BLaER1 treated with 17β-estradiol and CSF1 and Interleukin-3, amounts not matched to agents 10 nM and 100 nM (cell line): ENCODE results near the gene TTF1.
A peak's percentile ranks its signal among the peaks of the same experiment; 100 is the strongest.

ENCODE experiments used
- H3K27ac ChIP-seq, 11 experiments: shearing (Covaris generic); formaldehyde crosslinking; 2 replicates each; pipeline ENCODE4 v1.8.1; 2022
- H3K27me3 ChIP-seq, 11 experiments: shearing (Covaris generic); formaldehyde crosslinking; 2 replicates each; pipeline ENCODE4 v1.8.1; 2022
- H3K36me3 ChIP-seq, 11 experiments: shearing (Covaris generic); formaldehyde crosslinking; 2 replicates each; pipeline ENCODE4 v1.8.1; 2022
- H3K4me1 ChIP-seq, 10 experiments: shearing (Covaris generic); formaldehyde crosslinking; 2 replicates each; pipeline ENCODE4 v1.8.1; 2022
- H3K4me2 ChIP-seq, 11 experiments: shearing (Covaris generic); formaldehyde crosslinking; 2 replicates each; pipeline ENCODE4 v1.8.1; 2022
- H3K4me3 ChIP-seq, 10 experiments: shearing (Covaris generic); formaldehyde crosslinking; 2 replicates each; pipeline ENCODE4 v1.8.1; 2022
- H3K9ac ChIP-seq, 11 experiments: shearing (Covaris generic); formaldehyde crosslinking; 2 replicates each; pipeline ENCODE4 v1.8.1; 2022
- H3K9me3 ChIP-seq, 11 experiments: shearing (Covaris generic); formaldehyde crosslinking; replicated peaks in 1 of 11; 2 replicates each; pipeline ENCODE4 v1.8.1; 2022
- H4K20me1 ChIP-seq, 11 experiments: shearing (Covaris generic); formaldehyde crosslinking; 2 replicates each; pipeline ENCODE4 v1.8.1; 2022
- Cebpa-rat ChIP-seq, 11 experiments: shearing (Covaris generic); IDR thresholded peaks; 2 replicates each; pipeline ENCODE4 v1.8.1; 2022

TTF1 gene

DNA sequence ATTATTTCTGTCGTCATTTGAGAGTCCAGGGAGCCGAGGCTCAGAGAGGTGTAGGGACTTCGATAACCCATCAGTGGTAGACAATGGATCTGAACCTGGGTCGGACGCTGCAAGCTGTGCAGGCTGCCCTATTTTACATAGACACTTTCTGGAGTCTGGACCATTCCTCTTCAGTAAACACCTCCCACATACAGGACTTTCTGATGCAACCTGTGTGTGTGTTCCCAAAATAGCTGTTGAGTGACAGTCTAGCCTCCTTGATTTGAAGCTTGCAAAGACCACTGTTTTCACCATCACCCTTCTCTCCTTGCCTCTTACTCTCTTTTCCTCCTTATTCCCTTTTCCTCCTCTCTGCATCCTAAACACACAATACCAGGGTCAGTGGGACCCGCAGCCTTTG, 34.1 kb upstream of the TTF1 start:
- no peak overlapping the region for H3K4me3 ChIP-seq
- H3K27me3 ChIP-seq, result no peaks in the 10 kb centered on the region
- H3K9me3 ChIP-seq, result no peaks in the 10 kb centered on the region
- TF ChIP-seq Cebpa-rat (IDR thresholded peaks at IDR 0.05), result no peak
- no peaks in the 10 kb centered on the region for H3K36me3 ChIP-seq
- no peak overlapping the region for H3K9ac ChIP-seq
- no peaks in the 10 kb centered on the region for H4K20me1 ChIP-seq
- no peak overlapping the region for H3K27ac ChIP-seq
- peaks cover 0 to 5% (median 0%) of the 10 kb centered on the region in 10 experiments; a peak in 3 of 20 replicates for H3K4me1 ChIP-seq
- H3K4me2 ChIP-seq, result no peak overlapping the region

DNA sequence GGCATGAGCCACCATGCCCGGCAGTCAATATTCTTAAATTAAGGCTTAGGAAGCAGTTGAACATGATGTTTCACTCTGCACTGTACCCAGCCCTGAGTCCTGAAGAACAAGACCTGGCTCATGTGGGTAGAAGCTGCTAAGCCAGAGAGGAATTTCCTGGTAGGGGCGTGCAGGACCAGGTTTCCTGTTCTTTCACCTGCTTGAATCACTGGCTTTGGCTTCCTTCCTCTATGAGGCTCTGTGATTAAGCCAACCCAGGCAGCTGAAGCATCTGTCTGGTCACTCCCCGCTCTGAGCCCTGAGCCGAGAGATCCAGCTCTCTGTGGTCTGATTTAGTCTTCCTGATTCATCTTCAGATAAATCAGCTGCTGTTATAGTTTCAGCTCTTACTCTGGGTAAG, 32.5 kb upstream of the TTF1 start:
- Histone ChIP-seq H3K36me3 (no peaks in the 10 kb centered on the region), H3K9ac (no peak overlapping the region), H3K4me2 (no peak overlapping the region), H3K4me1 (peaks cover 0 to 5% (median 0%) of the 10 kb centered on the region in 10 experiments; a peak in 3 of 20 replicates), H3K4me3 (no peak overlapping the region), H4K20me1 (no peaks in the 10 kb centered on the region), H3K27me3 (no peaks in the 10 kb centered on the region), H3K27ac (no peak overlapping the region), H3K9me3 (no peaks in the 10 kb centered on the region)
- TF ChIP-seq Cebpa-rat (IDR thresholded peaks at IDR 0.05), result no peak

DNA sequence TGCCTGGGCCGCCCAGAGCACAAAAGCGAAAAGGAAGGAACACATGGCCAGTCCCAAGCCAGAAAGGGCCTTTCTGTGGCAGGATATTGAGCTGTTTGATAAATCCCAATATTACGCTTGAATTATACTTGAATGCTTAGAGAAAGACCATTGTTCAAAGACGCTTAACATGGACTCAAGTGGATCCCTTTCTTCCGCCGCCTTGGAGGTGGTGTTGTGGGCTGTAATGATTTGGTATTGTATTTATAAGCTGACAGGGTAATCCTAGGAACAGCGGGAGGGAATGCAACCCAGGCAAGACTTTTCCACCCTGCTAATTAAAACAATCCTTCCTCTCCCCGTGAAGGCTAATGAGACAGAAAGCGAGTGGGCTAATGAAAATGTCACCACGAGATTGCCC, 28.2 kb upstream of the TTF1 start:
- TF ChIP-seq Cebpa-rat (IDR thresholded peaks at IDR 0.05), result no peak
- H3K4me1 ChIP-seq, result peaks cover 11 to 29% (median 17%) of the 10 kb centered on the region in 10 experiments; a peak in 19 of 20 replicates
- H3K9ac ChIP-seq, result no peak overlapping the region
- H3K4me2 ChIP-seq, result no peak overlapping the region
- peaks cover 0 to 11% (median 0%) of the 10 kb centered on the region in 11 experiments; a peak in 1 of 22 replicates for H3K9me3 ChIP-seq
- no peak overlapping the region for H3K27ac ChIP-seq
- no peak overlapping the region for H3K4me3 ChIP-seq
- no peaks in the 10 kb centered on the region for H3K36me3 ChIP-seq
- H3K27me3 ChIP-seq, result no peaks in the 10 kb centered on the region
- no peaks in the 10 kb centered on the region for H4K20me1 ChIP-seq

DNA sequence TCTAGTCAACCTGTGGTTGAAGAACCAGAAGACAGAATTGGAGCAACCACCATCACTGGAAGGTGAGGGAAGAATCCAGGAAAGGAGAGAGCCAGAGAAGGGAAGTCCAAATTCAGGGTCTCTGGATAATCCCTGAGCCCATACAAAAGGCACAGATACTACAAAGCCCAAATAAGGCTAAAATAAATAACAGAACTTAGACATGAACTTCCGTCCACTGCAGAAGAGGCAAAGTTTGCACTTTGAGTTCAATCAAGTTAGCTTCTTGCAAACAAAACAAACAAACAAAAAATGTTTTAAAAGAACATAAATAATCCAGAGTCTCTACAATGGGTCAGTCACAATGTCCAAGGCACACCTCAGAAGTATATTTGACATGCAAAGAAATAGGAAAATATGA, 24.4 kb upstream of the TTF1 start:
- Histone ChIP-seq H3K4me2 (peak overlapping the region; percentile 24 to 81 (median 58); a peak in 21 of 22 replicates), H4K20me1 (no peaks in the 10 kb centered on the region)
- TF ChIP-seq Cebpa-rat (IDR thresholded peaks at IDR 0.05), result no peak

DNA sequence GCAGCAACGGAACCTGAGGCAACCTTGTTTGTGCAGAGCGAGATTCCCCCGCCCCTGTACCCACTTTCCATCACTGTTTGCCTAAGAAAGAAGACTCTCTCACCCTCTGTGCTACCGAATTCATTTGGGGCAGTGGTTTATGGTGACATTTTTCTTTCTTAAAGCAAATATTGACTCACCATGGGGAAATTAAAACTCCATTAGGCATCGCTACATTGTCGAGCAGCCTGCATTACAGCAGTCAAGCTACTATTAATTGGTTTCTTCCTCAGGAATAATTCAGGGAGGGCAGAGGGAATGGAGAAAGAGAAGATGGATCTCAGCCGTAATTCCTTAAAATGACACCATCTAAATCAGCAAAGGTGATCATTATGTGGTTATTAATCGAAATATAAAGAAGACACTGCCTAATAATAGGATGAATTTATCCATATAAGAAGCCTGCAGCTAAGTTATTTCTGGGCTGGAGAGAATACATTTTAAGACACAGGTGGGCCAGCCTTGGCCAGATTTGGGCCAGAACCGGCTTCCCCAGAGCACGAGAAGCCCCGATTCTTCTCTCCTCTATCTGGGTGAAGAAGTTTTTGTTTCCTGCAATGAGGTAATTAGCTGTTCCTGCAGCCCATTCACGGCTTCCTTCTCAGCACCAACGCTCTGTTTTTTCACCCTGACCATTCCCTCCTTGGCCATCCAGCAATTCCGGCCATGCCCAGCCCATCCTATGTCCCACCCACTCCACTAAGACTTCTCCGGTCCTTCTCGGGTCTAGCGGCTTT, 20.2 kb upstream of the TTF1 start:
- Histone ChIP-seq H3K27ac (no peak overlapping the region), H3K36me3 (no peaks in the 10 kb centered on the region), H3K4me3 (no peak overlapping the region), H3K27me3 (no peaks in the 10 kb centered on the region), H3K4me2 (no peak overlapping the region), H3K9me3 (0 out of 22 replicates have a peak, but pooled peaks cover 0 to 3% (median 0%) of the 10 kb centered on the region in 11 experiments), H3K9ac (no peak overlapping the region), H4K20me1 (no peaks in the 10 kb centered on the region), H3K4me1 (peaks cover 11 to 31% (median 20%) of the 10 kb centered on the region in 10 experiments; a peak in 19 of 20 replicates)
- no peak for TF ChIP-seq Cebpa-rat (IDR thresholded peaks at IDR 0.05)

More for the DNA sequence above, 24.4 kb upstream of the TTF1 start:
- H3K4me3 ChIP-seq, result no peak overlapping the region
- H3K4me1 ChIP-seq, result peaks cover 11 to 37% (median 20%) of the 10 kb centered on the region in 10 experiments; a peak in 19 of 20 replicates
- no peaks in the 10 kb centered on the region for H3K36me3 ChIP-seq
- peak overlapping the region in 2 of 11 experiments; percentile 8 to 22; a peak in 3 of 22 replicates for H3K27ac ChIP-seq
- 0 out of 22 replicates have a peak overlapping the region, but pooled peaks of 2 of the 11 experiments have one; percentile 14 to 44 for H3K9ac ChIP-seq
- H3K27me3 ChIP-seq, result no peaks in the 10 kb centered on the region
- H3K9me3 ChIP-seq, result peaks cover 0 to 11% (median 0%) of the 10 kb centered on the region in 11 experiments; a peak in 1 of 22 replicates

DNA sequence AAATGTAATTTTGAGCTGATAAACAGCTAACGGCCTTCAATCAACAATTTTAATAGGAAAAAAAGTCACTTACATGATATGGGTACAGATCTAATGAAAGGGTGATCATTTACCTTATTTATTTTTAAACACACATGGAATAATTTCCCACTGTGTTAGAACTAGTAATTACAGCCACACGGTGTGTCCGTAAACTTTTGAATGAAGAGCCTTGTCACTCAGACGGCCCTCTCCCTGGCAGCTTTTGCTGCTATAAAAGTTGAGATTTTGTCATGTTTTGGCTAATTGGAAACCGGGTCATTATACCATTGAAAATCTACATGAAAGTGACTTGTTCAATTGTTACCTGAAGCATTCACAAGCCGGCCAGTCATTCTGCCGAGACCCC, 19.0 kb upstream of the TTF1 start:
- no peak overlapping the region for H3K4me2 ChIP-seq
- H3K9me3 ChIP-seq, result no peaks in the 10 kb centered on the region
- H3K27ac ChIP-seq, result no peak overlapping the region
- no peaks in the 10 kb centered on the region for H4K20me1 ChIP-seq
- H3K4me1 ChIP-seq, result peaks cover 7 to 20% (median 12%) of the 10 kb centered on the region in 10 experiments; a peak in 19 of 20 replicates
- no peaks in the 10 kb centered on the region for H3K27me3 ChIP-seq
- TF ChIP-seq Cebpa-rat (IDR thresholded peaks at IDR 0.05), result no peak
- no peaks in the 10 kb centered on the region for H3K36me3 ChIP-seq
- no peak overlapping the region for H3K9ac ChIP-seq
- H3K4me3 ChIP-seq, result no peak overlapping the region

DNA sequence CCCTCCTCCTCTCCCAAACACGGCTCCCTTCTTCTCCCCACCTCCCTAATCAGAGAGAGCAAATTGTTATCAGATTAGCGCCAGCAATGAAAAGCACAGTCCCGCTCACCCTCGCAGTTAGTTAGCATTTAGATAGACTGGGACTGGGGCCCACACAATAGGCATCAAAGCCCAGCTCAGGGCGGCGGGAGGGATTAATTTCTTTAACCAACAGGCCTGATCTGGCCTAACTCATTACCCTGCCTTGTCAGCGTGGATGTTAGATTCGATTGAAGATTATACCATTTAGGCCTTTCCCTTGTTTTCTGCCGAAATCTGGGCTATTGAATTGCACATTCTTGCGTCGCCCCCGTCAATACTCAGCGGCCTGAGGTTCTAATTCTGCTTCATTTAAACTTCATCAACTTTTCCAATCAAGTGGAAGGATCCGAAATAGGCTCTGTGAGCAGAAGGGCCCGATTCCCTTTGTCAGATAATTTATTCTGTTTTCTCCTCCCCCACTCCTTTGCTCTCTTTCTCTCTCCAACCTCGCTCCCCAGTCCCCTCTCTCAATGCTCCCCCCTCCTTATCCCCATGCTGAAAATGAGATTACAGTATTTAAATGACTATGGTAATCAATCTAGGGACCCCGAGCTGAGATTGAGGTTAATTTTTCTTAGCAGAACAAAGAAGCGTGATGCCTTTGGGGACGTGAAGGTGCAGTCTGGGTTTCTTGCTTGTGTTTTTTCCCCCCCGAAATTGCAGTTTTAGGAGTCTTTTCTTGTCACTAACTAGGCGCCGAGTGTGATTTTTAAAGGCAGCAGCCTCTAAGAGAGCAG, 18.4 kb upstream of the TTF1 start:
- no peak for TF ChIP-seq Cebpa-rat (IDR thresholded peaks at IDR 0.05)
- peaks cover under 1 to 14% (median 6%) of the 10 kb centered on the region in 10 experiments; a peak in 18 of 20 replicates for H3K4me1 ChIP-seq
- no peaks in the 10 kb centered on the region for H4K20me1 ChIP-seq
- no peak overlapping the region for H3K4me3 ChIP-seq
- H3K36me3 ChIP-seq, result no peaks in the 10 kb centered on the region
- H3K9ac ChIP-seq, result no peak overlapping the region; a peak in 1 of 22 replicates
- H3K27ac ChIP-seq, result no peak overlapping the region
- H3K4me2 ChIP-seq, result no peak overlapping the region
- no peaks in the 10 kb centered on the region for H3K9me3 ChIP-seq
- H3K27me3 ChIP-seq, result no peaks in the 10 kb centered on the region

DNA sequence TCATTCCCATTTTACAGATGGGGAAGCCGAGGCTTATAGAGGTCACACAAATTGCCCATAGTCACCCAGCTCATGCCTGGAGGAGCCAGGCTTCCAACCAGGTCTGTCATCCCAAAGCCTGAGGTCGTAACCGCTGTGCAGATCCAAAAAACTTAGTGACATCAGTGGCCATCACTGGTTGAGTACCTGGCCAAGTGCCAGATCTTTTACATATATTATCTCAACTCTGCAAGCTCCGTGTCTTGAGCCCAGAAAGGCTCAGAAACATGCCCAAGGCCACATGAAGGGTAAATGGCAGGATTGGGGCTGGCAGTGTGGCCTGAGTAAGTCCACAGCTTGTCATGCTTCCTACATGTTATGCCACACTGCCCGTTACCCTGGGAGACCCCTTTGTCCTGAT, 16.9 kb upstream of the TTF1 start:
- Histone ChIP-seq H4K20me1 (no peaks in the 10 kb centered on the region), H3K36me3 (no peaks in the 10 kb centered on the region), H3K4me3 (no peak overlapping the region), H3K4me1 (peaks cover 0 to 8% (median 3%) of the 10 kb centered on the region in 10 experiments; a peak in 8 of 20 replicates), H3K9ac (no peak overlapping the region), H3K9me3 (no peaks in the 10 kb centered on the region), H3K27me3 (no peaks in the 10 kb centered on the region), H3K4me2 (no peak overlapping the region), H3K27ac (no peak overlapping the region)
- TF ChIP-seq Cebpa-rat (IDR thresholded peaks at IDR 0.05), result no peak

DNA sequence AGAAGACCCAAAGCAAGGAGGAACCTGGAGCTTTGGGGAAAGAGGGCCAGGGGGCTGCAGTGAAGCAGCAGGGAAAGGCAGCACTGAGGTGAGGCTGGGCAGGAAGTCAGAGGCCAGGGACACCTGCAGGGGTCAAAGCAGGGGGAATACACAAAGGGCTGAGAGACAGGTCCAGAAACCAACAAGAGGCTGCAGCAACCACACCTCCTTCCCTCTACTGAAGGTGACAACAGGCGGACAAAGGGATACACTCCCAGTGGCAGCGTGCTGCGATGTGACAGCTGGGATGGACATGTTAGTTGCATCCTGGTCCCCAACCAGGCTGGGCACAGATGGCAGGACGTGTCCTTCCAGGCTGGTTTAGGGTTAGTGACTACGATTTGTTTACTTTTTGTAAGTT, 15.9 kb upstream of the TTF1 start:
- TF ChIP-seq Cebpa-rat (IDR thresholded peaks at IDR 0.05), result no peak
- Histone ChIP-seq H3K27me3 (no peaks in the 10 kb centered on the region), H3K4me2 (no peak overlapping the region)

More for the DNA sequence above, 15.9 kb upstream of the TTF1 start:
- Histone ChIP-seq H3K9me3 (no peaks in the 10 kb centered on the region), H4K20me1 (no peaks in the 10 kb centered on the region), H3K36me3 (no peaks in the 10 kb centered on the region), H3K4me3 (no peak overlapping the region), H3K4me1 (peaks cover 0 to 15% (median 3%) of the 10 kb centered on the region in 10 experiments; a peak in 8 of 20 replicates), H3K9ac (no peak overlapping the region), H3K27ac (no peak overlapping the region)
